GM12878 (cell line): ENCODE results near the gene BORCS5. TPM values are rescaled to one million over a fixed set of nuclear protein-coding genes. Genes with fewer than 3 reads are reported as not detected.

Experiments used
- ASH2L ChIP-seq: fragments of 300-600, 200-600 bp; sonication (generic); IDR thresholded peaks from 2 replicates; pipeline ENCODE4 v1.6.1; 2017; ENCODE audit warnings: low read depth, mild to moderate bottlenecking, borderline replicate concordance
- BRCA1 ChIP-seq: IDR thresholded peaks from 2 replicates; pipeline ENCODE4 v1.6.1; 2011; ENCODE audit warnings: low read depth, low read length, improper control_type of control experiment
- CREM ChIP-seq: IDR thresholded peaks from 2 replicates; pipeline ENCODE4 v1.6.1; 2014; ENCODE audit warnings: antibody characterized with exemption, low read depth
- ESRRA ChIP-seq: IDR thresholded peaks from 2 replicates; pipeline ENCODE4 v1.6.1; 2012; ENCODE audit warnings: mild to moderate bottlenecking, low read length, improper control_type of control experiment
- IRF3 ChIP-seq: fragments of 450-650 bp; IDR thresholded peaks from 2 replicates; pipeline ENCODE4 v1.6.1; 2014; ENCODE audit warnings: mild to moderate bottlenecking
- KLF5 ChIP-seq: fragments of 450-650 bp; IDR thresholded peaks from 2 replicates; pipeline ENCODE4 v1.6.1; 2014; ENCODE audit warnings: mild to moderate bottlenecking; ENCODE audit not compliant: partially characterized antibody
- MXI1 ChIP-seq: fragments of 150-350 bp; IDR thresholded peaks from 2 replicates; pipeline ENCODE4 v1.6.1; 2011; ENCODE audit warnings: low read depth, mild to moderate bottlenecking, inconsistent platforms, low read length, improper control_type of control experiment
- PAX8 ChIP-seq: fragments of 450-650 bp; IDR thresholded peaks from 2 replicates; pipeline ENCODE4 v1.6.1; 2017; ENCODE audit warnings: mild to moderate bottlenecking, moderate library complexity
- PKNOX1 ChIP-seq: fragments of 450-650 bp; IDR thresholded peaks from 2 replicates; pipeline ENCODE4 v1.6.1; 2016; ENCODE audit warnings: mild to moderate bottlenecking
- USF1 ChIP-seq: IDR thresholded peaks from 2 replicates; pipeline ENCODE4 v1.6.1; 2011; ENCODE audit warnings: borderline replicate concordance, low read depth, mild to moderate bottlenecking, moderate library complexity, mixed read lengths, low read length; ENCODE audit not compliant: insufficient read depth; ENCODE audit errors: extremely low read length
- ZBTB40 ChIP-seq: fragments of 450-650 bp; IDR thresholded peaks from 2 replicates; pipeline ENCODE4 v1.6.1; 2016; ENCODE audit warnings: mild to moderate bottlenecking, moderate library complexity, borderline replicate concordance
- ZSCAN29 ChIP-seq: fragments of 450-650 bp; IDR thresholded peaks from 2 replicates; pipeline ENCODE4 v1.6.1; 2017; ENCODE audit warnings: mild to moderate bottlenecking, moderate library complexity
- polyA plus RNA-seq, 11 experiments: library from polyadenylated mRNA; depleted of rRNA in 4 of 11; unstranded in 6 of 11; stranded (reverse) in 5 of 11; fragments of >200 nt; fragmentation: Nextera tagmentation in 4 of 11; fragmentation: Illumina TruSeq in 1 of 11; extraction: Ambion mirVana in 4 of 11; extraction: Trizol in 1 of 11; gene quantifications; 1 replicate in 1 of 11; 2 replicates in 10 of 11; pipeline versions ENCODE4 v1.2.1 to v1.2.3, GENCODE V29; 2011 to 2016; ENCODE audit warnings: inconsistent platforms in 2 of 11, missing spikeins in 2 of 11, low read depth in 1 of 11
- total RNA-seq, 4 experiments: library from RNA; depleted of rRNA in 3 of 4; stranded (reverse); fragments of >200 nt in 3 of 4; fragmentation: Illumina TruSeq in 1 of 4; extraction: Trizol in 1 of 4; gene quantifications; 2 replicates each; pipeline versions ENCODE4 v1.2.1 to v1.2.3, GENCODE V29; 2013 to 2021

BORCS5 gene
- total and polyA plus RNA-seq, 10 of the 15 experiments (the other 5 are each of a cell fraction or from before 2014, with no cell fraction given) = 1.4 to 39.7 (median 16.1) TPM

DNA sequence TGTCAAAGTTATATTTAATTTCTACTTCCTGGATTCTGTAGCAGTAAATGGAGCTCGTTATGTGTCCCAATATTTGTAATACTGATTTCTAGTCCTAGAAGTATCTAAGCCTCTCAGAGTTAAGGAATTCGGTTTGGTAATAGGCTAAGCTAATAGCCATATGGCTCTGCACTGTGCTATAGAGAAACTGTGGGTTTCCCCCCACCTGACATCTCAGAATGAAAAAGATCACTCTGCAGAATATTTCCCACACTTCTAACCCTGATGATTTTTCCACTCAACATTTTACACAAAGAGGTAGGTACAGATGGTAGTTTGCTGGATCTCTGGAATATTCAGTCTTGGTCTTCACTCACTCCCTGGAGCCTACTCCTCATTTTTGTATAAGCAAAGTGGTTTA, 71.2 kb downstream of the BORCS5 start (continued):
- no peak for TF ChIP-seq MXI1
- no peak for TF ChIP-seq ZSCAN29
- TF ChIP-seq PAX8 = no peak
- no peak for TF ChIP-seq PKNOX1
- TF ChIP-seq USF1 = no peak
- no peak for TF ChIP-seq ESRRA
- TF ChIP-seq KLF5 = no peak
- no peak for TF ChIP-seq ASH2L
- no peak for TF ChIP-seq IRF3
- no peak for TF ChIP-seq CREM
- no peak for TF ChIP-seq ZBTB40
- no peak for TF ChIP-seq BRCA1
